ENCODE results near the gene PLCB2.

GRCh38 chr15:40252141-40252437 lies 55.6 kb downstream of the PLCB2 start:
- TF ChIP-seq, protein P1, sequence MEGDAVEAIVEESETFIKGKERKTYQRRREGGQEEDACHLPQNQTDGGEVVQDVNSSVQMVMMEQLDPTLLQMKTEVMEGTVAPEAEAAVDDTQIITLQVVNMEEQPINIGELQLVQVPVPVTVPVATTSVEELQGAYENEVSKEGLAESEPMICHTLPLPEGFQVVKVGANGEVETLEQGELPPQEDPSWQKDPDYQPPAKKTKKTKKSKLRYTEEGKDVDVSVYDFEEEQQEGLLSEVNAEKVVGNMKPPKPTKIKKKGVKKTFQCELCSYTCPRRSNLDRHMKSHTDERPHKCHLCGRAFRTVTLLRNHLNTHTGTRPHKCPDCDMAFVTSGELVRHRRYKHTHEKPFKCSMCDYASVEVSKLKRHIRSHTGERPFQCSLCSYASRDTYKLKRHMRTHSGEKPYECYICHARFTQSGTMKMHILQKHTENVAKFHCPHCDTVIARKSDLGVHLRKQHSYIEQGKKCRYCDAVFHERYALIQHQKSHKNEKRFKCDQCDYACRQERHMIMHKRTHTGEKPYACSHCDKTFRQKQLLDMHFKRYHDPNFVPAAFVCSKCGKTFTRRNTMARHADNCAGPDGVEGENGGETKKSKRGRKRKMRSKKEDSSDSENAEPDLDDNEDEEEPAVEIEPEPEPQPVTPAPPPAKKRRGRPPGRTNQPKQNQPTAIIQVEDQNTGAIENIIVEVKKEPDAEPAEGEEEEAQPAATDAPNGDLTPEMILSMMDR (conservative IDR thresholded peaks at IDR 0.05; ENCODE audit: low read depth in 2 of 2), result no peak
- TF ChIP-seq JUNB (IDR thresholded peaks at IDR 0.05; ENCODE audit: unreplicated experiment), result no peak
- no peak for TF ChIP-seq ETS1 (IDR thresholded peaks at IDR 0.05)
- no peak for TF ChIP-seq ZNF462 (CRISPR knock-in tag; IDR thresholded peaks at IDR 0.05)
- TF ChIP-seq POLR2AphosphoS5 (IDR thresholded peaks at IDR 0.05; ENCODE audit: low read depth), result no peak
- no peak for TF ChIP-seq EZH2phosphoT487 (IDR thresholded peaks at IDR 0.05; ENCODE audit: unreplicated experiment)
- TF ChIP-seq EZH2 (IDR thresholded peaks at IDR 0.05; ENCODE audit: low read depth, unreplicated experiment), result peak; percentile 53
- TF ChIP-seq REST (IDR thresholded peaks at IDR 0.05; ENCODE audit: unreplicated experiment), result no peak
- TF ChIP-seq ZNF114 (CRISPR knock-in tag; IDR thresholded peaks at IDR 0.05), result no peak
- no peak for TF ChIP-seq CREB1 (CRISPR knock-in tag; IDR thresholded peaks at IDR 0.05; ENCODE audit: low read depth)
- no peak for TF ChIP-seq STAT1 (IDR thresholded peaks at IDR 0.05; ENCODE audit: unreplicated experiment)
- TF ChIP-seq NANOG (IDR thresholded peaks at IDR 0.05; ENCODE audit: borderline replicate concordance), result no peak
- TF ChIP-seq ZNF331 (CRISPR knock-in tag; IDR thresholded peaks at IDR 0.05; ENCODE audit: low read depth), result no peak

All from GM23338 (cell line).